H9 (cell line): ENCODE measurements around the gene CHST13. TPM values are rescaled to one million over a fixed set of nuclear protein-coding genes. Genes with fewer than 3 reads are reported as not detected.

Experiments used
- DNase-seq: peaks from one replicate; pipeline ENCODE4 v3.0.0-alpha.2; 2017
- H2AFZ ChIP-seq: one replicate; pipeline ENCODE4 v1.6.1; 2013; ENCODE audit warnings: mild to moderate bottlenecking, low read length, control low read depth, moderate library complexity
- H2AK5ac ChIP-seq: 2 replicates; pipeline ENCODE4 v1.6.1; 2013; ENCODE audit warnings: low read length, control low read depth, mixed read lengths; ENCODE audit not compliant: insufficient read length
- H2BK120ac ChIP-seq: one replicate; pipeline ENCODE4 v1.6.1; 2013; ENCODE audit warnings: low read depth, mild to moderate bottlenecking, low read length, control low read depth, inconsistent platforms; ENCODE audit not compliant: poor library complexity, severe bottlenecking
- H2BK12ac ChIP-seq: 2 replicates; pipeline ENCODE4 v1.6.1; 2013; ENCODE audit warnings: low read length, control low read depth, mixed read lengths, low read depth; ENCODE audit not compliant: insufficient read length
- H2BK15ac ChIP-seq: 2 replicates; pipeline ENCODE4 v1.6.1; 2013; ENCODE audit warnings: low read depth, low read length, control low read depth
- H2BK20ac ChIP-seq: one replicate; pipeline ENCODE4 v1.6.1; 2013; ENCODE audit warnings: low read depth, mild to moderate bottlenecking, low read length, control low read depth, inconsistent platforms; ENCODE audit not compliant: poor library complexity, severe bottlenecking
- H2BK5ac ChIP-seq: 2 replicates; pipeline ENCODE4 v1.6.1; 2013; ENCODE audit warnings: low read length, control low read depth, mixed read lengths; ENCODE audit not compliant: insufficient read length
- H3K14ac ChIP-seq: 2 replicates; pipeline ENCODE4 v1.6.1; 2013; ENCODE audit warnings: low read length, control low read depth; ENCODE audit not compliant: insufficient read depth
- H3K18ac ChIP-seq: 2 replicates; pipeline ENCODE4 v1.6.1; 2013; ENCODE audit warnings: low read depth, mild to moderate bottlenecking, mixed read lengths, low read length, control low read depth; ENCODE audit not compliant: insufficient read length
- H3K23ac ChIP-seq: 2 replicates; pipeline ENCODE4 v1.6.1; 2013; ENCODE audit warnings: low read length, control low read depth, mixed read lengths, low read depth; ENCODE audit not compliant: insufficient read length
- H3K23me2 ChIP-seq: 2 replicates; pipeline ENCODE4 v1.6.1; 2013; ENCODE audit warnings: low read depth, mild to moderate bottlenecking, mixed read lengths, low read length, control low read depth; ENCODE audit not compliant: insufficient read length, poor library complexity, severe bottlenecking
- H3K27ac ChIP-seq: 2 replicates; pipeline ENCODE4 v1.5.1; 2013; ENCODE audit warnings: low read length, control low read depth, mixed read lengths, low read depth; ENCODE audit not compliant: insufficient read length
- H3K27me3 ChIP-seq: 2 replicates; pipeline ENCODE4 v1.6.1; 2013; ENCODE audit warnings: low read length, control low read depth, inconsistent platforms; ENCODE audit not compliant: insufficient read depth
- H3K4ac ChIP-seq: 2 replicates; pipeline ENCODE4 v1.6.1; 2013; ENCODE audit warnings: low read depth, mild to moderate bottlenecking, control low read depth, inconsistent platforms, low read length, moderate library complexity
- H3K4me1 ChIP-seq: 2 replicates; pipeline ENCODE4 v1.6.1; 2013; ENCODE audit warnings: low read length, control low read depth, inconsistent platforms; ENCODE audit not compliant: insufficient read depth
- H3K4me2 ChIP-seq: 2 replicates; pipeline ENCODE4 v1.6.1; 2013; ENCODE audit warnings: low read length, control low read depth, mixed read lengths; ENCODE audit not compliant: insufficient read length, insufficient read depth
- H3K56ac ChIP-seq: 2 replicates; pipeline ENCODE4 v1.6.1; 2013; ENCODE audit warnings: low read depth, mild to moderate bottlenecking, mixed read lengths, low read length, control low read depth; ENCODE audit not compliant: insufficient read length
- H3K79me1 ChIP-seq: 2 replicates; pipeline ENCODE4 v1.6.1; 2013; ENCODE audit warnings: low read depth, mild to moderate bottlenecking, moderate library complexity, low read length, control low read depth, inconsistent platforms; ENCODE audit not compliant: insufficient read depth, poor library complexity, severe bottlenecking
- H3K79me2 ChIP-seq: 2 replicates; pipeline ENCODE4 v1.6.1; 2013; ENCODE audit warnings: low read length, control low read depth, inconsistent platforms; ENCODE audit not compliant: insufficient read depth
- H3K9ac ChIP-seq: 2 replicates; pipeline ENCODE4 v1.6.1; 2013; ENCODE audit warnings: low read length, control low read depth, mixed read lengths; ENCODE audit not compliant: insufficient read length; ENCODE audit errors: extremely low read depth
- H3K9me3 ChIP-seq: one replicate; pipeline ENCODE4 v1.6.1; 2013; ENCODE audit warnings: low read depth, low read length, inconsistent platforms; ENCODE audit not compliant: control insufficient read depth
- H3T11ph ChIP-seq: one replicate; pipeline ENCODE4 v1.6.1; 2013; ENCODE audit warnings: mild to moderate bottlenecking, low read length, control low read depth, inconsistent platforms
- H4K20me1 ChIP-seq: one replicate; pipeline ENCODE4 v1.6.1; 2013; ENCODE audit not compliant: control insufficient read depth, insufficient read length, insufficient read depth
- H4K5ac ChIP-seq: 2 replicates; pipeline ENCODE4 v1.6.1; 2013; ENCODE audit warnings: low read depth, mild to moderate bottlenecking, mixed read lengths, low read length, control low read depth; ENCODE audit not compliant: insufficient read length
- H4K8ac ChIP-seq: replicated peaks from 2 replicates; pipeline ENCODE4 v1.6.1; 2013; ENCODE audit warnings: low read length, control low read depth, mixed read lengths, low read depth; ENCODE audit not compliant: insufficient read length
- H4K91ac ChIP-seq: 2 replicates; pipeline ENCODE4 v1.6.1; 2013; ENCODE audit warnings: low read depth, mild to moderate bottlenecking, moderate library complexity, mixed read lengths, low read length, control low read depth; ENCODE audit not compliant: insufficient read length
- H3K27ac Mint-ChIP-seq, 3 experiments: 2 replicates in 2 of 3; 3 replicates in 1 of 3; pipeline ENCODE4 v1.8.0; 2020 to 2021; ENCODE audit warnings: mixed read lengths in 3 of 3, mild to moderate bottlenecking in 1 of 3, moderate library complexity in 1 of 3
- H3K27me3 Mint-ChIP-seq: 2 replicates; pipeline ENCODE4 v1.8.0; 2021; ENCODE audit warnings: low read depth, mild to moderate bottlenecking, moderate library complexity, mixed read lengths
- H3K36me3 Mint-ChIP-seq, 3 experiments: 2 replicates in 2 of 3; 3 replicates in 1 of 3; pipeline ENCODE4 v1.8.0; 2020 to 2021; ENCODE audit warnings: low read depth in 3 of 3, mixed read lengths in 3 of 3; ENCODE audit not compliant: insufficient read depth in 1 of 3
- H3K4me1 Mint-ChIP-seq, 2 experiments: 2 replicates each; pipeline ENCODE4 v1.8.0; 2020; ENCODE audit warnings: mixed read lengths in 2 of 2
- H3K4me3 Mint-ChIP-seq, 2 experiments: 2 replicates in 1 of 2; 3 replicates in 1 of 2; pipeline ENCODE4 v1.8.0; 2020 to 2021; ENCODE audit warnings: mild to moderate bottlenecking in 2 of 2, mixed read lengths in 2 of 2, moderate library complexity in 1 of 2
- H3K9me3 Mint-ChIP-seq, 2 experiments: 2 replicates in 1 of 2; 3 replicates in 1 of 2; pipeline ENCODE4 v1.8.0; 2020; ENCODE audit warnings: mild to moderate bottlenecking in 2 of 2, mixed read lengths in 2 of 2, moderate library complexity in 1 of 2
- CTCF ChIP-seq: fragments of 200-600 bp; sonication (generic); conservative IDR thresholded peaks from 3 replicates; pipeline ENCODE4 v1.8.0; 2021; ENCODE audit warnings: antibody characterized with exemption, mild to moderate bottlenecking
- WGBS: extraction: QIAGEN DNeasy Blood & Tissue Kit; methylation state at CpG from one replicate; pipeline ENCODE4 v1.1.7; 2013; ENCODE audit warnings: missing lambda C conversion rate, low lambda C conversion rate, mixed read lengths; ENCODE audit not compliant: insufficient read length; ENCODE audit errors: extremely low coverage; 5-methylcytosine and 5-hydroxymethylcytosine counted together
- total RNA-seq: library from RNA; stranded (reverse); gene quantifications from 2 replicates; pipeline ENCODE4 v1.2.1, GENCODE V29; 2021

The CHST13 gene
- total RNA-seq, 1 experiment from 2014 or later, result 0.85 TPM

GRCh38 chr3:126581569-126581968, 57.6 kb downstream of the CHST13 start:
- Histone ChIP-seq H3K14ac (no peak overlapping the region), H3K4me1 (no peaks in the 10 kb centered on the region), H2AFZ (no peak overlapping the region), H3T11ph (no peak overlapping the region), H2BK15ac (no peak overlapping the region), H3K27ac (no peak overlapping the region), H2BK120ac (no peak overlapping the region), H3K79me2 (no peaks in the 10 kb centered on the region), H4K20me1 (no peaks in the 10 kb centered on the region), H3K4me2 (no peak overlapping the region), H3K23ac (no peak overlapping the region), H3K56ac (no peak overlapping the region), H3K9ac (no peak overlapping the region), H3K18ac (no peak overlapping the region), H2BK5ac (no peak overlapping the region), H2AK5ac (no peak overlapping the region), H3K79me1 (no peaks in the 10 kb centered on the region), H2BK12ac (no peak overlapping the region), H3K23me2 (no peaks in the 10 kb centered on the region), H4K91ac (no peak overlapping the region), H2BK20ac (no peak overlapping the region), H3K27me3 (no peaks in the 10 kb centered on the region), H3K4ac (no peak overlapping the region), H4K8ac (no peak overlapping the region), H3K9me3 (no peaks in the 10 kb centered on the region), H4K5ac (no peak overlapping the region)
- Mint-ChIP-seq H3K9me3 (peaks cover 0 to 4% of the 10 kb centered on the region in 2 experiments; a peak in 2 of 5 replicates), H3K27ac (no peak overlapping the region), H3K36me3 (no peaks in the 10 kb centered on the region), H3K27me3 (peaks cover 8% of the 10 kb centered on the region; the same call in 1 of the 2 replicates), H3K4me3 (no peak overlapping the region), H3K4me1 (peaks cover 0 to 3% of the 10 kb centered on the region in 2 experiments; a peak in 2 of 4 replicates)
- no CpG with 5 or more reads among the region's 2 CpGs for WGBS
- no peak for DNase-seq
- no peak for TF ChIP-seq CTCF
